HG03064 (cell line): ENCODE results near the gene HECW1.
"Not testable (repeated sequence)": the region's sequence is repeated elsewhere in the genome, so short reads cannot be mapped to it uniquely, and the experiment has no call there.

Source experiments
- ATAC-seq: cut with Tn5 transposase; IDR thresholded peaks from one replicate; pipeline ENCODE4 v1.9.1; 2021; ENCODE audit warnings: low read depth; ENCODE audit not compliant: unreplicated experiment

The HECW1 gene

DNA sequence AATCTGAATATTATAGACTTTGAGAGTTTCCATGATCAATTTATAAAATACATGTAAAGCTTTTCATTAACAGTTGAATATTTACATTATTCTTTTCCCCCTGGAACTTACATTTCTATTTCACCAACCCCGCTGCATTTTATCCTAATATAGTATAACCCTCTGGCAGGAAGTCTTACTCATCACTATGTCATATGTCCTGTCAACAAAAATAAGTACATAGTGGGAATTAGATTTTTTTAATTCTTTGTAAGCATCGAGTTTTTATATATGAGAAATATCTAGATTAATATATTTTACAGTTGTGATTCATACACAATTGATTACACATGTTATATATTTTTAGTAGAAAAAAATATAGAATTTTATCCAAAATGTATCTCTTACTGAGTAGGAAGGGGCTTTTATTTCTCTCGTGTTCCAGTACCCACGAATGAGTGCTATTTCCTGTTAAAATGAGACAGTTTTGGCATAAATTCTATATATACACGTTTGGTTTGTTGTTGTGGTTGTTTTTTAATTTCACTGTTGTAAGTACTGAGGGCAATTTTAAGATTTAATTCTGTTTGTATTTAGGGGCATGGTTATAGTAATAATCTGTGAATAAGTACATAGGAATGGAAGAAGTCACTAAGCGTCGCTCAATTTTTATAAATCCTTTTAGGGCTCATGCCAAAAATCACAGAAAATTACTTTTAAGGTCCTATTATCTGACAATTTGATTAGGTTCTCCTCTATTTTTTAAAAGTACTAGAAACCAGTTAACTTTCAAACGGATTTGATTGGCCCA lies 87.1 kb downstream of the HECW1 start:
- ATAC-seq: no peak

DNA sequence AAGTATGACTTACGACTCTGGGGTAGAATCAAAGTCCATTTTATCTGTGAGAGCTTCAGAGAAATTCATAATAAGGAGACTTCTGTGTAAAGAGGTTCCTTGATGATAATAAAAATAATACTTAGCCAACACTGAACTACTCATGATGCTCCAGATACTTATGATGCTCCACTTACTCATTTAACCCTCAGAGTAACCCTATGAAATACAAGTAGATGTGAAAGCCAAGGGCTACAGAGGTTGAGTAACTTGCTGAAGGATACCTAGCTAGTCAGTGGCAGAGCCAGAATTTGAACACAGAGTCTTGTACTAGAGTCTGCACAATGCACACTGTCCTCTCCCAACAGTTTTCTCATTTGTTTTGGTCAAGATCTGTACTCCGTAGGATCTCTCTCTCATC lies 89.5 kb downstream of the HECW1 start:
- no peak for ATAC-seq

DNA sequence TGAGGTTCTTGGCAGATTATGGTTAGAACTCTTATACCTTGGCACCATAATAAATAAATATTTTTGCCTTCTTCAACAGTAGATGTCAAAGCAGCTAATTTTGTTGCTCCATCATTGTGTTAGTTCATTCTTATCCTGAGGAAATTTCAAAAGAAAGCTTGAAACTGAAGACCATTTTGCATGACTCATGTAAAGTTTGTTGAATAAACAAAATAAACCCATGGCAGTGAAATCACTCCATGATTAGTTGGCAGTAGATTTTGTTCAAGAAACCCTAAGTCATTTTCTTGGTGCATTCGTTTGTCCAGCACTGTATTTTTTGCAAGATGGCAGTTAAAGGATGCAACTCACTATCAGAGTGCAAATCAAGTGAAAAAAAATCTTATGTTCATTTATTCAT lies 91.6 kb downstream of the HECW1 start:
- ATAC-seq: no peak

DNA sequence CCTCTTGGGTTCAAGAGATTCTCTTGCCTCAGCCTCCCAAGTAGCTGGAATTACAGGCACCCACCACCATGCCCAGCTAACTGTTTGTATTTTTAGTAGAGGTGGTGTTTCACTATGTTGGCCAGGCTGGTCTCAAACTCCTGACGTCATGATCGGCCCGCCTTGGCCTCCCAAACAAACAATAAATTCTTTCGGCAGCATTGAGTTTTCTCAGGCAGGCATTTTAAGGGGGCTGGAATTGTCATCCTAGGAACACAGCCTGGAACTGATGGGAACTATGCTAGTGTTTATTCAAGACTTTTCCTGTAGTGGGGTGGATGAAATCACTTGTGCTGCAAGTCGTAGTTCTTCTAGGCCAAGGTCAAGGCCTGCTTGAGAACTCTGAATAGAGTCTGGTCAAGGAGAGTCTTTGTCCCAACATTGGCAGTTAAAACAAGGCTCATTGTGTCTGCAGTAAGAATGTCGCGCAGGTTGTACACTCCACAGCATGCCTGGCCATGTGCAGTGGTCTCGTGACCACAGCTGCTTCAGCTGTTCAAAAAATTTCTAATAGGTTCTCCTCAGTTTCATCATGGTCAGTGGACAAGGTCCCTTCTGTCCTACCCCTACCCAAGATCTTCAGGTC lies 92.8 kb downstream of the HECW1 start:
- no peak for ATAC-seq

DNA sequence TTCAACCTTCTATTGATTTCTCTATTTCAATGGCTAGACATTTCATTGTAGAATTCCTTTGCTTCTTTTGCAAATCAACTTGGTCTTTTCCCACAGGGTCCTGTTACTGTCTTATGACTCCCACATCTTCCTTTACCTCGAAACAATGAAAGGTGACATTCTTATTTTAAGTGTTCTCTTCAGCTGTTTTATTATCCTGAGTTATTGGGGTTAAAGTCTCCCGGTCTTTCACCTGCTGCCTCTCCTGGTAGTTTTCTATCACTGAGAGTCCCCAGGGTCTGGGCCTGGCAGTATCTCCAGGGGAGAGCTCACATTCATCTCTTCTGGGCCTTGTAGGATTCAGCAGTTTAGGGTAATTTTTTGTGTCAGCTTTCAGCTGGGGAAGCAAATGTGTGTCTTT lies 95.8 kb downstream of the HECW1 start:
- ATAC-seq: no peak

DNA sequence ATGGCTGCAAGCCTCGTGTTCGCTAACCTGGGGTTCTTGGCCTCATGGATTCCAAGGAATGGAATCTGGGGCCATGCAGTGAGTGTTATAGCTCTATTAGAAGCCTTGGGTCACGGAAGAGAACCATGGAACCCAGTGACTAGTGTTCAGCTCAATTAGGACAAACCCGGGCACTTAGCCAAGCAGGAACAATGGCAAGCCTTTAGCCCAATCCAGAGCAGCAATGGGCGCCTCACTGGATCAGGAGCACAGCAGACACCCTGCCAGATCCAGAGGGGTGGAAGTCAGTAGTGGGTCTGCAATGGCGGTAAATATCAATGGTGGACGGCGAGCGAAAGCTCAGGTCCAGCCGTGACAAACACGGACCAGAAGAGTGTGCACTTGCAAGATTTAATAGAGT lies 98.1 kb downstream of the HECW1 start:
- ATAC-seq: not testable (repeated sequence)

DNA sequence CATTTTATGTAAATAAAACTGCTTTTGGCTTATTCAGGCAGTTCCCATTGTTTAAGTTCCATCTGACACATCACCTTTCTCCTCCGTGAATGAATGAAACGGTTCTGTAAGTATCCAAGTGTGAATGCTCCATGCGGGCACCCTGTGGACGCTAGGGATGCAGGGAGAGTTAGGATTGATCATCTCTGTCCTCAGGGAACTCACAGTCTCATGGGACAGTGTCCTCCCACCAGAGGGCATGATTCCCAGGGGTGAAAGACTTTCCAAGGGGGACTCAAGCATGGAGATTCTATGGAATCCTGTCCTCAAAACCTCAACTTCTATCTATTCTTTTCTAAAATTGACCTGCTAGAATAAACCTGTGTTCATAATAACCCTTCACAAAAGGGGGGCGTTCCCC lies 98.8 kb downstream of the HECW1 start:
- ATAC-seq: no peak

DNA sequence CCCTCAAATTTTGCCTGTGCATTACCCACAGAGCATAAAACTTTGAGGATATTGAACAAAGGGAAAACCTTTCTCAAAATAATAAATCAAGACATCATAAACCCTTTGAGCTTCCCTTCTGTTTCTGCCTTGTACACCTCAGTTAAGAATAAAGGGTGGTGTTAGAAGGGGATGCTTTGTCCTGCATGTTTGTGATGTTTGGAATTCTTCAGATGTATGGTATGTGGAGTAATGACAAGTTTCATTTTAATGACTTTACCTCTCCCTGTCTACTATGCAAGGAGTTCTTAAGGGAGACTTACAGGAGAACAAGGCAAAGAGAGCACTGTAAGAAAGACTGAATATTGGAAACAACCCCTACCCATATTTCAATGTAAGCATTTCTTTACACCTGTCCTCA lies 99.2 kb downstream of the HECW1 start:
- no peak for ATAC-seq

DNA sequence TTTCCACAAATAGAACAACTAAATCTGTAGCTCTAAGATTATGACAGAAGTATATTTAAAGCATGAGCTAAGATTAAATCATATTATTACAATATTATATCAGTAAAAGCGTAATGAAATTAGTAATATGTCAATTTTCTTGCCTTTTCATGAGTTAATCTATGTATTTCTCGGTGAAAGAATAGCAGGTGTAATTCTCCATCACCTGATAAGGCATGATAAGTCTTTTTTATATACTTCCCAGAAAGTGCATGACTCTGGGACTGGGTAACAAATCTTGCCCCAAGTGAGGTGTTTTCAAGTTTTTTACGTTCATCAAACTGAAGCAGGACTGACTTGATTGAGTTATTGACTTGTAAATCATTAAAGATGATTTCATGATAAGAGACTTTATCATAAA lies 100.5 kb downstream of the HECW1 start:
- no peak for ATAC-seq

DNA sequence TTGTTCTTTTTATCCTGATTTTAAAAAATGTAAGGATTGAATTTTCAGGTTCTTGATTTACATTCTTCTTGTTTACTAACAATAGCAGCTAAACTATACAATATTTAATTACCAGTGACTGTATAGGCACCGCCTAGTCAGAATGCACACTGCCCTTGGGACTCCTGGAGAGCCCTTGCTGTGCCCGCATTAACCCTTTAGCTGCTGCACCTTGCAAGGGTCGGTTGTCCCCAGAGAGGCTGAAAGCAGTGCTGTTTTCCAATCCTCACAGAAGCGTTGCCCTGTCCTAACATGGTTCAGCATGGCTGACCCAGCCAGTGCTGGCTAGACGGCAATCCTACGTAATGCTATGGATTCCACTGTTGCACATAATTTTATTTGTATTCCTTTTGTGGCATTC lies 102.6 kb downstream of the HECW1 start:
- ATAC-seq: no peak

DNA sequence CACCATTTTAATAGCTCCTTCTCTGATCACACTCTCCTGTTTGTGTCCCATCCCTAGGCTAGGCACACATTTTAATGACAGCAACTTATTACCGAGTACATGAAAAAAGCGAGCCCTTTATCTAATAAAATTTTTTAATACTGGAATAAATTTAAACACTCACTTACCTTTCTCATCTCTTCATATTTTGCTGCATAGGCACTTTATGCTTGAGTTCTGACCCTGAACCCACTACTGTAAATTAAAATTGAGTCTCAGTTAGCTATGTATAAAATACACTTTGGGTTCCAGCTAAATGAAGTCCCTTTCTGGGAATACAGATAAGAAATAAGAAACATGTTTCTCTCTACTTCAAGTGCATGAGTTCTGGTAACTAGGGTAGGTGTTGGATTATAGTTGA lies 104.6 kb downstream of the HECW1 start:
- no peak for ATAC-seq

DNA sequence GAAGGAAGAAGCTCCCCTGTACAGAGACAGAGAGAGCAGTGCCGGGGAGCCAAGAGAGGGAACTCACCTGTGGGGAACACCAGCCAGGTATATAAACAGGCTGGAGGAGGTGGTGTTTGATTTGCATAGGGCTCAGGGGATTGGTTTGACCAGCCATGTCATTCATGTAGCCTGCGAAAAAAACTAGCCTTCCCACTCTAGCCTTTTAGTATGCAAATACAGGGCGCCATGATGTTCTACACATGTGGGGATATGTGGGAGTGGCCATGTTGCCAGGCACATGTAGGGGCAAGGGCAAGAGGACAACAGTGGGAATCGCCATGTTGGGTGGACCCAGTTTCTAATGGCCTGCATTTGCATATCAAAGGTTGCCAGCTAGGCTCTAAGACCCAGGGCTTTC lies 106.5 kb downstream of the HECW1 start:
- not testable (repeated sequence) for ATAC-seq

DNA sequence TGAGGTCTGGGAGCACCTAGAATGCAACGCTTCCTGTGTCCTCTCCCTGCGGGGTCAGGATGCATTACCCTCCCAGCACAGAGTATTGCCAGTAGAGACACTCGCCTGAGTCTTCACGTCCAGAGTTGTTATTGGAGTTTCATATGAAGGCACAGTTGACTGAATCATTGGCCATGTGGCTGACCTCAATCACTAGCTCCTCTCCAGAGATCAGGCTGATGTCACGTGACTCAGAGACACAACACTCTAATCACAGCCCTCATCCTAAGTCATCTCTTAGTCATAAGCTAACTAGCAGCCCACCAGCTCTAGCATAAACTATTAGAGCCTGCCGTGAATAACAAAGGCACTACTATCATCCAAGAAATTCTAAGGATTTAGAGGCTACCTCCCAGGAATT lies 107.8 kb downstream of the HECW1 start:
- no peak for ATAC-seq

DNA sequence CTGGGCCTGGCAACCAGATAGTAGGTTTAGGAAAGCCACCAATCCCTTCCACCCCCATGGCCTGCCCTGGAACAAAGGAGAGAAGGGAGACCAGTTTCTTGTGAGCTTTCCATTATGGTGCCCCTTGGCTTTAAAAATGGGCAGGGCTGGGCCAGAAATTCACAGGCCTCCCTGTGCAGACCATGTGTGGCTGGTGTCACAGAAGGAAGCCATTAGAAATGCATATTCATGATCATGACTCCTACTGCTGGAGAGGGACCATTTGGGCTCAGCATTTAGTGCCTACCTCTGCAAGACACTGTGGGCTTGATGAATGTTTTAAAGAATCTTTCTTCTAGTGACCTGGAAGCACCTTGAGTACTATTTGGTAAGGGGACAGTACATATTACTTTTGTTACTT lies 108.3 kb downstream of the HECW1 start:
- ATAC-seq: no peak

DNA sequence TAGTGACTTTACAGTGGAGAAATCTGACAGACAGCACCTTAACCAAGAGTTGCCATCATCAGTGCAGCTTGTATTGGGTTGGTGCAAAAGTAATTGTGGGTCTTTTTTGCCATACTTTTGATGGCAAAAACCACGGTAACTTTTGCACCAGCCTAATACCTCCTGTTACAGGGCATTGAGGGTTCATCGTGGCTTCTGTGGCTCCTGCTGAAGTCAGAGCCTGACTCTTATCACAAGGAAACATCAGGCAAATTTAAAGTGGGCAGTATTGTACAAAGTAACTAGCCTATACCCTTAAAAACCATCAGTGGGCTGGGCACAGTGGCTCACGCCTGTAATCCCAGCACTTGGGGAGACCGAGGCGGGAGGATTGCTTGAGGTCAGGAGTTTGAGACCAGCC lies 117.4 kb downstream of the HECW1 start:
- ATAC-seq: no peak

DNA sequence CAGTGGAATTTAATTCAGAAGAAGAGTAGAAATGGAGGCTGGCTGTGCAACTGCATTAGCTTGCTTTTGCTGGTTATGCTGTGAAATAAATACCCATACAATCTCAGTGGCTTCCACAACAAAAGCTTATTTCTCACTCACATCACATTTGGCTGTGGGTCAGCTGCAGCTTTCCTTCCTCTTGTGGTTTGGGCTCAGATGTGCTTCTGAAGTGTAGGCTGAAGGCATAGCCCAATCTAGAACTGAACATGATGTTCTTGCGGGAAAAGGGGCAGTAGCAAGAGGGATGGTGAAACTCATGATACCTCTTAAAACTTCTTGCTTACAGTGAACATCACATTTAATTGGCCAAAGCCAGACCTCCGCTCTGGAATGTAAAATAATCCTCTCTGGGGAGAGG lies 119.9 kb downstream of the HECW1 start:
- ATAC-seq: no peak

DNA sequence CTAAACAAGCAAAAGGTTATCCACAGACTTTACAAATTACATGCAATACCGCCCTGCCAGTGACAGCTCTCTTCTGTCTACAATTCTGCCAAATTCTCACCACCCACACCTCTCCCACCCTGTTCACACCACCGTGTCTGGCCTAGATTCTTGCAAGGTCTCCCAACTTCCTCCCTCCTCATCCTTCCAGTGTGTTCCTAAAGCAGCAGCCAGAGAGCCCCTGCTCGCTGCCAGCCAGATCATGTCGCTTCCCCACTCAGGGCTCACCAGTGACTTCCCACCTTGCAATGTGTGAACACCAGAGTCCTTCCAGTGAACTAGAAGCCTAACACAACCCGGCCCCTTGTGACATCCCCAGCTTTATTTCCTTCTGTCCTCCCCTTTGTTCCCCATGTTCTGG lies 121.6 kb downstream of the HECW1 start:
- no peak for ATAC-seq

DNA sequence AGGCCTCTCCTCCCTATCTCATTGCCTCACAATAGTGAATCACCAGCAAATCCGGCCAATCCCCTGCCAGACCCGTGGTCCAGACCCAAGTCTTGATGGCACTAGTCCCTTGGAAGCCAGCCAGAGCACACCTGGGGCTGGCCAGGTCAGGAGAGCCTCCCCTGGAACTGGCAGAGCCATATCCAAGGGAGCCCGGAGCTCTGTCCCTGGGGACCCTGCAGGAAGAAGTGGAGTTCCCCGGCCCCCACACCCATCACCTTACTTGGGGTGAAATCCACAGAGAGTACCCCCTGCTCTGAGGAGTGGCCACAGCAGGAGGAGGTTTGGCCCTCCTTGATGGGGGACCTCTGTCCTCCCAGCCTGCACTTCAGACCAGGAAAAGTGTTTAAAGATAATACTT lies 122.5 kb downstream of the HECW1 start:
- ATAC-seq: no peak

DNA sequence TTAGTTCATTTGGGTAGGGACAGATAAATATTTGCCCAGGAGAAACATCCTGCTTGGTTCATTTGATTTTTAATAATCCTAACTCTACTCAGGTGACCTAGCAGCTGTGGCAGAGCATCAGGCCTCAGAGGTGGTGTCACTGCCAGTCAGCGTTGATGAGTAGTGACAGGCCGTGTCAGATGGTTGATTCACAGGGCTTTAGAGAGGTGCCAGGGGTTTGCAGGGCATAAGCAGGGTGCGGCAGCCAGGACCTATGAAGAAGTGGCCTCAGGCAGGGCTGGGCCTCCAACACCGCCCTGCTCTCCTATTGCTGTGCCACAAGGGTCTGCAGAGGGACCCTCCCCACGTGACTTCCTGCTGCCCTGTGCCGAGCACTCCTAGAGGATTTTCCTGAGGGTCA lies 128.1 kb downstream of the HECW1 start:
- ATAC-seq: no peak

DNA sequence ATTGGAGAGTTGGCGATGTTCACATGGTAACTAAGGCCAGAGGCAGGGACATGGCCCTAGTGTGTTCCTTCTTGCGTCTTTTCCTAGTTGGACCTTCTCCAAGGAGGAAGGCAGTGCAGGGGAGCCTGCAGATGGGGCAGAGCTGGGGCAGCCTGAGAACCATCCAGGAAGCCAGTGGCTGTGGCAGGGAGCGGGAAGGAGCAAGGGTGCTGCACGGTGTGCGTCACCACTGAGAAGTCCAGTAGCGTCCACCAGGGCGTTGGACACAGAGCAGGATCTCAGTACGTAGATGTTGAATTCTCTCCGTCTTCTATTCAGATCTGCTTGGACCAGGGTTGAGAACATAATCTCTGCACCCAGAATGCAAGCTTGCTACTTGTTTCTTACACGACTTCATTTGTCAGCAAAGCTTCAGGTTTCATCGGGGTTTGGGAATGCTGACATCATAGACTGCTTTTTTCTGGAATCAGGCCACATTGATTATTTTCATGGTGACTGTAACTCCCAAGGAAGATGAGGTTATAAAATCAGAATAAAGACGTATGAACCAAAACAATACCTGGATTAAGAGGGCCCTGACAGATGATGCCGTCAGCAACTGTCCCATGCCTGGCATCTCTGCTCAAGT lies 130.3 kb downstream of the HECW1 start:
- no peak for ATAC-seq

DNA sequence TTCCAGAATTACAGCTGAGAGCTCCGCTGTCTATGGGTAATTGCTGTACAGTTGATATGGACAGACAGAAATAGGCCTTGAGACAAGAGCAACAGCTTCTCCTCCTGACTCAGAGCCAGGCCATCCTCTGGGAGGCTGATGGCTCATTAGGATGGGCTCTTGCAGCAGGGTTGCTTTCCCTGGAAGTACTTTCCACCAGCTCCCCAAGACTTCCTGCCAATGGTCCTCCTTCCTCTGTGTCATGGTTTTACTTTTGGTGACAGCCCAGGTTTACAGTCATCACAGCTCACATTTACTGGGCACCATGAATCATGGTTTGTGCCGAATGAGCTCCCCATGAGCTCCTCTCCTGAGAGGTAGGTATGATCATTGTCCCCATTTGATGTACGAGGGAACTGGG lies 131.8 kb downstream of the HECW1 start:
- ATAC-seq: no peak

DNA sequence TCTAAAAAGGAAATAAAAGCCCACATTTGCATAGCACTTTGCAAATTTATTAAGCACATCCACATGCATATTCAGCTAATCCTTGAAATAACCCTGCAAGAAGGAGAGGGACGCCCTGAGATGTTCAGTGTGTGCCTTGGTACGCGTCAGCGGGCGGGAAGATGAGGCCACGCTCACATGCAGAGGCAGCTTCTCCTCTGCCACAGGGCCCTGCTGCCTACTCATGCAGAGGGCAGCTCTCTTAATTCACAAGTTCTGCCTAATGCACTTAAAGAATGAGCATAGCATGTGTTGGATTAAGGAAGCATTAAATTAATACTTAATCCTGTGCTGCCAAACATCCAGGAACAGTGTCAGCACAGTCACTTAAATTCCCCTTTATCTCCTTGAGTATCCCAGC lies 132.3 kb downstream of the HECW1 start:
- ATAC-seq: no peak
